Testis (tissue), 3 donors: Measurements from ENCODE around the gene INF2. TPM values are rescaled to one million over a fixed set of nuclear protein-coding genes. Genes with fewer than 3 reads are reported as not detected.

Experiments
- DNase-seq: peaks from one replicate; pipeline ENCODE4 v3.0.0-alpha.2; 2019
- H3K27ac ChIP-seq, 2 donors: fragments of 200-600 bp; sonication (generic); one replicate each; pipeline ENCODE4 v1.5.1; 2019
- H3K27me3 ChIP-seq: fragments of 200-600 bp; sonication (generic); one replicate; pipeline ENCODE4 v1.5.1; 2019
- H3K36me3 ChIP-seq: fragments of 200-600 bp; sonication (generic); one replicate; pipeline ENCODE4 v1.5.1; 2017; ENCODE audit warnings: low read depth; ENCODE audit errors: missing control alignments
- H3K4me1 ChIP-seq: fragments of 200-600 bp; sonication (generic); one replicate; pipeline ENCODE4 v1.5.1; 2019
- H3K4me3 ChIP-seq, 2 donors: fragments of 200-600 bp; sonication (generic); one replicate each; pipeline ENCODE4 v1.5.1; 2017 to 2019
- H3K9me3 ChIP-seq: fragments of 200-600 bp; sonication (generic); one replicate; pipeline ENCODE4 v1.5.1; 2017
- CTCF ChIP-seq, 3 experiments: fragments of 450-650 bp in 2 of 3; fragments of 200-600 bp in 1 of 3; sonication (generic) in 1 of 3; IDR thresholded peaks; one replicate each; pipeline ENCODE4 v1.5.1; 2016 to 2019; ENCODE audit warnings: antibody characterized with exemption in 3 of 3, mild to moderate bottlenecking in 2 of 3, moderate library complexity in 1 of 3
- POLR2A ChIP-seq: fragments of 450-650 bp; IDR thresholded peaks from one replicate; pipeline ENCODE4 v1.6.1; 2017; ENCODE audit warnings: antibody characterized with exemption, mild to moderate bottlenecking, moderate library complexity
- WGBS, 2 donors: methylation state at CpG; one replicate each; pipeline ENCODE4 v1.1.5; 2018; 5-methylcytosine and 5-hydroxymethylcytosine counted together
- intact Hi-C: fragments of 100-400 bp; cut with DNase I; formaldehyde crosslinking; loops from one replicate; pipeline ENCODE4 v1.15.1; 2023; ENCODE audit warnings: low total_unique reads
- polyA plus RNA-seq: library from polyadenylated mRNA; stranded (reverse); fragments of 350-450 nt; fragmentation: Illumina TruSeq; extraction: RNeasy Lipid Tissue Mini Kit (QIAGEN cat#74804); gene quantifications from one replicate; pipeline ENCODE4 v1.2.3, GENCODE V29; 2014; ENCODE audit warnings: low read depth, low replicate concordance; ENCODE audit not compliant: insufficient read depth
- total RNA-seq, 2 donors: library from RNA; depleted of rRNA; stranded (reverse); fragments of >200 nt; gene quantifications; one replicate each; pipeline ENCODE4 v1.2.3, GENCODE V29; 2016

Gene INF2
- total and polyA plus RNA-seq, 3 donors from 2014 or later, result 50.5 to 328 (median 244) TPM

GRCh38 chr14:104654119-104654518, 35.3 kb upstream of the INF2 start:
- no peak overlapping the region for H3K27ac ChIP-seq
- DNase-seq, result no peak
- no peak overlapping the region for H3K4me3 ChIP-seq
- intact Hi-C loops, result loop anchor here (5.0 kb wide), 1 partner anchor 53 kb away; no protein-coding TSS in a partner anchor
- 84 to 87% methylated on average over 6 of the region's 6 CpGs for WGBS, 2 donors
- H3K9me3 ChIP-seq, result no peaks in the 10 kb centered on the region
- TF ChIP-seq POLR2A (no peak), CTCF (IDR thresholded peaks at IDR 0.05) (no peak)
- no peaks in the 10 kb centered on the region for H3K4me1 ChIP-seq
- H3K27me3 ChIP-seq, result no peaks in the 10 kb centered on the region
- H3K36me3 ChIP-seq, result no peaks in the 10 kb centered on the region

GRCh38 chr14:104655128-104655848, 34.1 kb upstream of the INF2 start:
- DNase-seq, result no peak
- intact Hi-C loops, result no loop called here
- Histone ChIP-seq H3K4me1 (no peaks in the 10 kb centered on the region), H3K9me3 (no peaks in the 10 kb centered on the region), H3K4me3 (no peak overlapping the region), H3K27ac (no peak overlapping the region), H3K27me3 (no peaks in the 10 kb centered on the region), H3K36me3 (no peaks in the 10 kb centered on the region)
- no peak for TF ChIP-seq POLR2A
- no peak for TF ChIP-seq CTCF (IDR thresholded peaks at IDR 0.05)
- 84 to 89% methylated on average over 14 of the region's 14 CpGs for WGBS, 2 donors

GRCh38 chr14:104656014-104656714, 33.3 kb upstream of the INF2 start:
- H3K4me3 ChIP-seq, result no peak overlapping the region
- DNase-seq, result no peak
- no peaks in the 10 kb centered on the region for H3K36me3 ChIP-seq
- TF ChIP-seq CTCF (IDR thresholded peaks at IDR 0.05) (no peak), POLR2A (no peak)
- H3K27me3 ChIP-seq, result no peaks in the 10 kb centered on the region
- H3K9me3 ChIP-seq, result no peaks in the 10 kb centered on the region
- H3K27ac ChIP-seq, result no peak overlapping the region
- intact Hi-C loops, result no loop called here
- WGBS, 2 donors, result 67% methylated on average over 29 of the region's 29 CpGs
- H3K4me1 ChIP-seq, result no peaks in the 10 kb centered on the region

GRCh38 chr14:104657101-104657524, 32.3 kb upstream of the INF2 start:
- H3K4me1 ChIP-seq, result no peaks in the 10 kb centered on the region
- no peaks in the 10 kb centered on the region for H3K27me3 ChIP-seq
- no peak overlapping the region for H3K4me3 ChIP-seq
- TF ChIP-seq CTCF (IDR thresholded peaks at IDR 0.05), result no peak
- no peak for TF ChIP-seq POLR2A
- H3K27ac ChIP-seq, result no peak overlapping the region
- intact Hi-C loops, result no loop called here
- 63 to 77% methylated on average over 2 to 8 of the region's 8 CpGs for WGBS, 2 donors
- no peaks in the 10 kb centered on the region for H3K9me3 ChIP-seq
- H3K36me3 ChIP-seq, result no peaks in the 10 kb centered on the region
- DNase-seq, result no peak
